ENCODE results near the gene ZDHHC12.

GRCh38 chr9:128727640-128728248 is 3.8 kb upstream of the ZDHHC12 start:
- TF ChIP-seq CTCF (IDR thresholded peaks at IDR 0.05; ENCODE audit: low read depth, low read length) (no peak), POLR2A (IDR thresholded peaks at IDR 0.05; ENCODE audit: extremely low read depth, insufficient read length) (no peak)
